Measurements from ENCODE around the gene URM1.

Gene URM1

GRCh38 chr9:128385496-128386460 lies 14.6 kb downstream of the URM1 start:
- DNase-seq (ENCODE audit: low spot score), result no peak

- no peak for DNase-seq (ENCODE audit: low spot score)
Observed at GRCh38 chr9:128388150-128388549, 17.0 kb downstream of the URM1 start.

GRCh38 chr9:128389395-128390149 lies 18.4 kb downstream of the URM1 start:
- DNase-seq (ENCODE audit: low spot score), result no peak

GRCh38 chr9:128390150-128390812 lies 19.1 kb downstream of the URM1 start:
- DNase-seq (ENCODE audit: low spot score), result no peak

- DNase-seq (ENCODE audit: low spot score), result no peak
Observed at GRCh38 chr9:128390813-128391711, 19.9 kb downstream of the URM1 start.

GRCh38 chr9:128391956-128392301 lies 20.8 kb downstream of the URM1 start:
- no peak for DNase-seq (ENCODE audit: low spot score)

GRCh38 chr9:128392302-128393144 lies 21.3 kb downstream of the URM1 start:
- no peak for DNase-seq (ENCODE audit: low spot score)

GRCh38 chr9:128393145-128393775 lies 22.1 kb downstream of the URM1 start:
- DNase-seq (ENCODE audit: low spot score), result no peak

GRCh38 chr9:128393970-128394369 lies 22.8 kb downstream of the URM1 start:
- no peak for DNase-seq (ENCODE audit: low spot score)

GRCh38 chr9:128394379-128395168 lies 23.4 kb downstream of the URM1 start:
- no peak for DNase-seq (ENCODE audit: low spot score)

- DNase-seq (ENCODE audit: low spot score), result no peak
Observed at GRCh38 chr9:128396970-128397613, 25.9 kb downstream of the URM1 start.

GRCh38 chr9:128397831-128398230 lies 26.7 kb downstream of the URM1 start:
- DNase-seq (ENCODE audit: low spot score), result no peak

GRCh38 chr9:128399861-128400260 lies 28.7 kb downstream of the URM1 start:
- DNase-seq (ENCODE audit: low spot score), result no peak

GRCh38 chr9:128404560-128404959 lies 33.4 kb downstream of the URM1 start:
- no peak for DNase-seq (ENCODE audit: low spot score)

GRCh38 chr9:128405077-128405779 lies 34.1 kb downstream of the URM1 start:
- no peak for DNase-seq (ENCODE audit: low spot score)

GRCh38 chr9:128405780-128406171 lies 34.6 kb downstream of the URM1 start:
- no peak for DNase-seq (ENCODE audit: low spot score)

- DNase-seq (ENCODE audit: low spot score), result no peak
Observed at GRCh38 chr9:128406848-128407391, 35.7 kb downstream of the URM1 start.

- DNase-seq (ENCODE audit: low spot score), result no peak
Observed at GRCh38 chr9:128408963-128409431, 37.8 kb downstream of the URM1 start.

All from HuH-7.5 (cell line).